Prostate gland (tissue), 2 donors: ENCODE data around the gene LIPE.

ENCODE experiments used
- POLR2A ChIP-seq: fragments of 450-650 bp; IDR thresholded peaks from one replicate; pipeline ENCODE4 v1.6.1; 2016; ENCODE audit warnings: antibody characterized with exemption, mild to moderate bottlenecking
- POLR2AphosphoS5 ChIP-seq: sonication (generic); formaldehyde crosslinking; IDR thresholded peaks from one replicate; pipeline ENCODE4 v1.6.1; 2017; ENCODE audit warnings: antibody characterized with exemption
- TF ChIP-seq, protein P1 (sequence below), 4 experiments: fragments of 200-600 bp in 2 of 4; fragments of 450-650 bp in 2 of 4; sonication (generic) in 2 of 4; IDR thresholded peaks; 1 replicate in 3 of 4; 2 replicates in 1 of 4; pipeline ENCODE4 v1.5.1; 2016 to 2019; ENCODE audit warnings: antibody characterized with exemption in 4 of 4, mild to moderate bottlenecking in 2 of 4, moderate library complexity in 2 of 4

DNA sequence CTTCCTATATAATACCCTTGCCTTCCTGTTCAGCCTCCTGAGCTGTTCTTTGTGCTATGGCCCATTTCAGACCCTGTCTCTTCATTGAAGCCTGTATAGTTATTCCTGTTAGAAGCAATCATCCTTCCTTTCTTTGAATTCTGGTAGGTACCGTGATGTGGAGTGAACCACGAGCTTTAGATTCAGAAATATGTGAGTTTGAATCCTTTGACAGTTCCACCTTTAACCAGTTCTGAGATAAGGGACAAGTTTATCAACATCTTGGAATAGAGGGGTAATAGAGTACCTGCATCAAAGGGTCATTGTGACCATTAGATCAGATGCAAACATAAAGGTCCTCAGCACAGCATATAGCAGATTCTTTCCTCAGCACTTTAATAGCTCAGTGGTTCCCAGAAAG is 27.9 kb upstream of the LIPE start:
- TF ChIP-seq POLR2A (no peak), POLR2AphosphoS5 (no peak)
- TF ChIP-seq, protein P1, sequence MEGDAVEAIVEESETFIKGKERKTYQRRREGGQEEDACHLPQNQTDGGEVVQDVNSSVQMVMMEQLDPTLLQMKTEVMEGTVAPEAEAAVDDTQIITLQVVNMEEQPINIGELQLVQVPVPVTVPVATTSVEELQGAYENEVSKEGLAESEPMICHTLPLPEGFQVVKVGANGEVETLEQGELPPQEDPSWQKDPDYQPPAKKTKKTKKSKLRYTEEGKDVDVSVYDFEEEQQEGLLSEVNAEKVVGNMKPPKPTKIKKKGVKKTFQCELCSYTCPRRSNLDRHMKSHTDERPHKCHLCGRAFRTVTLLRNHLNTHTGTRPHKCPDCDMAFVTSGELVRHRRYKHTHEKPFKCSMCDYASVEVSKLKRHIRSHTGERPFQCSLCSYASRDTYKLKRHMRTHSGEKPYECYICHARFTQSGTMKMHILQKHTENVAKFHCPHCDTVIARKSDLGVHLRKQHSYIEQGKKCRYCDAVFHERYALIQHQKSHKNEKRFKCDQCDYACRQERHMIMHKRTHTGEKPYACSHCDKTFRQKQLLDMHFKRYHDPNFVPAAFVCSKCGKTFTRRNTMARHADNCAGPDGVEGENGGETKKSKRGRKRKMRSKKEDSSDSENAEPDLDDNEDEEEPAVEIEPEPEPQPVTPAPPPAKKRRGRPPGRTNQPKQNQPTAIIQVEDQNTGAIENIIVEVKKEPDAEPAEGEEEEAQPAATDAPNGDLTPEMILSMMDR (IDR thresholded peaks at IDR 0.05), result no peak
